Measurements from ENCODE around the gene NOL4L. TPM values are rescaled to one million over a fixed set of nuclear protein-coding genes. Genes with fewer than 3 reads are reported as not detected.

Gene NOL4L
- total RNA-seq, 1 experiment from 2014 or later: 31.7 TPM

DNA sequence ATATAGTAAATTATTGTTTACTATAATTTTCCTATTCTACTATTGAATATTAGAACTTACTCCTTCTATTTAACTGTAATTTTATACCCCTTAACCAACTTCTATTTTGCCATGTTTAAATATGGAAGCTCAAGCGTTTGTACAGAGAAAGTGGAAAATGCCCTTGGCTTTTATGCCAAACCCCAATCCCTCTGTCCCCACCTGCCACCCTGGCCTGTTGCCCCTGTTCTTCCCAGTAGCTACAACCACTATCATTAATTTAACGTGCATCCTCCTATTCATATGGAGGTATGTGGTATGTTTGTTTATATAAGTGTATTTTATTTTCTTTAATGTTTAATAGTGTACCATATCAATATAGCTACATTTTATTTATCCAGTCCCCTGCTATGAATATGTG lies 168.9 kb downstream of the NOL4L start:
- Histone ChIP-seq H3K79me2 (ENCODE audit: insufficient read depth, low read length) (no peaks in the 10 kb centered on the region), H3K18ac (ENCODE audit: insufficient read length, low read depth, low read length) (no peak overlapping the region)

More for the DNA sequence above, 168.9 kb downstream of the NOL4L start:
- H3K79me1 ChIP-seq (ENCODE audit: insufficient read depth, low read depth, low read length, poor library complexity, severe bottlenecking): no peaks in the 10 kb centered on the region
- TF ChIP-seq, protein P1, sequence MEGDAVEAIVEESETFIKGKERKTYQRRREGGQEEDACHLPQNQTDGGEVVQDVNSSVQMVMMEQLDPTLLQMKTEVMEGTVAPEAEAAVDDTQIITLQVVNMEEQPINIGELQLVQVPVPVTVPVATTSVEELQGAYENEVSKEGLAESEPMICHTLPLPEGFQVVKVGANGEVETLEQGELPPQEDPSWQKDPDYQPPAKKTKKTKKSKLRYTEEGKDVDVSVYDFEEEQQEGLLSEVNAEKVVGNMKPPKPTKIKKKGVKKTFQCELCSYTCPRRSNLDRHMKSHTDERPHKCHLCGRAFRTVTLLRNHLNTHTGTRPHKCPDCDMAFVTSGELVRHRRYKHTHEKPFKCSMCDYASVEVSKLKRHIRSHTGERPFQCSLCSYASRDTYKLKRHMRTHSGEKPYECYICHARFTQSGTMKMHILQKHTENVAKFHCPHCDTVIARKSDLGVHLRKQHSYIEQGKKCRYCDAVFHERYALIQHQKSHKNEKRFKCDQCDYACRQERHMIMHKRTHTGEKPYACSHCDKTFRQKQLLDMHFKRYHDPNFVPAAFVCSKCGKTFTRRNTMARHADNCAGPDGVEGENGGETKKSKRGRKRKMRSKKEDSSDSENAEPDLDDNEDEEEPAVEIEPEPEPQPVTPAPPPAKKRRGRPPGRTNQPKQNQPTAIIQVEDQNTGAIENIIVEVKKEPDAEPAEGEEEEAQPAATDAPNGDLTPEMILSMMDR (conservative IDR thresholded peaks at IDR 0.05): no peak
- H3K9ac ChIP-seq (ENCODE audit: extremely low read depth, insufficient read length, low read length): no peak overlapping the region
- Mint-ChIP-seq H3K27ac (no peak overlapping the region), H3K4me1 (peaks cover 11 to 14% of the 10 kb centered on the region in 2 experiments), H3K36me3 (ENCODE audit: insufficient read depth in 1 of 3, low read depth in 3 of 3) (no peaks in the 10 kb centered on the region), H3K9me3 (no peaks in the 10 kb centered on the region), H3K27me3 (ENCODE audit: low read depth) (no peaks in the 10 kb centered on the region), H3K4me3 (no peak overlapping the region)
- no peak overlapping the region for H2AFZ ChIP-seq (ENCODE audit: low read length)
- no peak overlapping the region for H3K4me2 ChIP-seq (ENCODE audit: insufficient read depth, insufficient read length, low read length)
- H2AK5ac ChIP-seq (ENCODE audit: insufficient read length, low read length): no peak overlapping the region
- no peak overlapping the region for H3K14ac ChIP-seq (ENCODE audit: insufficient read depth, low read length)
- H3K4ac ChIP-seq (ENCODE audit: low read depth, low read length): no peak overlapping the region
- H3K27ac ChIP-seq (ENCODE audit: insufficient read length, low read depth, low read length): no peak overlapping the region
- H2BK15ac ChIP-seq (ENCODE audit: low read depth, low read length): no peak overlapping the region
- H2BK20ac ChIP-seq (ENCODE audit: low read depth, low read length, poor library complexity, severe bottlenecking): no peak overlapping the region
- H4K20me1 ChIP-seq (ENCODE audit: control insufficient read depth, insufficient read depth, insufficient read length): no peaks in the 10 kb centered on the region
- DNase-seq: no peak
- no peak overlapping the region for H3K56ac ChIP-seq (ENCODE audit: insufficient read length, low read depth, low read length)
- no peak overlapping the region for H3T11ph ChIP-seq (ENCODE audit: low read length)
- no peaks in the 10 kb centered on the region for H3K9me3 ChIP-seq (ENCODE audit: control insufficient read depth, low read depth, low read length)
- no CpG with 5 or more reads among the region's 2 CpGs for WGBS (ENCODE audit: extremely low coverage, insufficient read length, low lambda C conversion rate)
- H4K8ac ChIP-seq (replicated peaks; ENCODE audit: insufficient read length, low read depth, low read length): no peak overlapping the region
- H3K23me2 ChIP-seq (ENCODE audit: insufficient read length, low read depth, low read length, poor library complexity, severe bottlenecking): no peaks in the 10 kb centered on the region
- no peaks in the 10 kb centered on the region for H3K27me3 ChIP-seq (ENCODE audit: insufficient read depth, low read length)
- H2BK120ac ChIP-seq (ENCODE audit: low read depth, low read length, poor library complexity, severe bottlenecking): no peak overlapping the region
- no peak overlapping the region for H3K23ac ChIP-seq (ENCODE audit: insufficient read length, low read depth, low read length)
- H2BK12ac ChIP-seq (ENCODE audit: insufficient read length, low read depth, low read length): no peak overlapping the region
- H4K5ac ChIP-seq (ENCODE audit: insufficient read length, low read depth, low read length): no peak overlapping the region
- no peaks in the 10 kb centered on the region for H3K4me1 ChIP-seq (ENCODE audit: insufficient read depth, low read length)
- no peak overlapping the region for H2BK5ac ChIP-seq (ENCODE audit: insufficient read length, low read length)
- H4K91ac ChIP-seq (ENCODE audit: insufficient read length, low read depth, low read length): no peak overlapping the region
